Measurements from ENCODE around the gene KRTAP10-12. TPM values are rescaled to one million over a fixed set of nuclear protein-coding genes. Genes with fewer than 3 reads are reported as not detected.

The KRTAP10-12 gene
- total and polyA plus RNA-seq, 2 of the 13 experiments (the other 11 are each of a cell fraction or from before 2014, with no cell fraction given): not detected

DNA sequence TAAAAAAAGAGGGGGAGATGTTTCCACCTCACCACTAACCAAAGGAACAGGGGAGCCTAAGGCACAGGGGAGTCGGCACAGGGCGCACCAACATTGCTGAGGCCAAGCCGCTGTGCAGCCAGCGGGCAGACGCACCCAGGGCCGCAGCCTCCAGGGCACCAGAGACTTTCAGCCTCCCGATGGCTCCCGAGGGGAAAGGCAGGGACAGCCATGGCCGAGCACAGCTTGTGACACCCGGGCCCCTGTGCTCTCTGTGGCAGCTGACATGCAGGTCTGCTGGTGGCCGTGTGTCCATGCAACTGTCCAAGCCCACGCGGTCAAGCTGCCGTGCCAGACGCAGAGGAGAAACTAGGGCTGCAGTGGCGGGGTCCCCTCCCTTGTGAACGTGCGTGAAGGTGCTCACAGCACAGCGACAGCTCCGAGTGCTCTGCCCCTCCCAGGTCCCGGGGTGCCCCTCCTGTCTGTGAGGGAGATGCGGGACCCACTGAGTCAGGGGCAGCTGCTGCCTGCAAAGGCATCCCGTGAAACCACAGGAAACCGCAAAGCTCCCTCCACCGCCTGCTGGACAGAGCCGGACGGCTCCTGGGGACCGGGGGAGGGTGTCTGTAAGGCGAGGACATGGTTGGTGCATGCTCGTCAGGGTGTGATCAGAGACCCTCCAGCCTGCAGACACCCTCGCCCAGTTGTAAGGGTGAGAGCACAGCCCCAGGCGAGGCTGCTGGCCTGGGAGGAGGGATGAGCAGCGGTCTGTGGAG is 48.2 kb upstream of the KRTAP10-12 start (continued):
- TF ChIP-seq GRHL1 (CRISPR knock-in tag; conservative IDR thresholded peaks at IDR 0.05) (no peak), ZFP90 (CRISPR knock-in tag; IDR thresholded peaks at IDR 0.05; ENCODE audit: borderline replicate concordance) (no peak), ZNF3 (CRISPR knock-in tag; IDR thresholded peaks at IDR 0.05) (no peak)

DNA sequence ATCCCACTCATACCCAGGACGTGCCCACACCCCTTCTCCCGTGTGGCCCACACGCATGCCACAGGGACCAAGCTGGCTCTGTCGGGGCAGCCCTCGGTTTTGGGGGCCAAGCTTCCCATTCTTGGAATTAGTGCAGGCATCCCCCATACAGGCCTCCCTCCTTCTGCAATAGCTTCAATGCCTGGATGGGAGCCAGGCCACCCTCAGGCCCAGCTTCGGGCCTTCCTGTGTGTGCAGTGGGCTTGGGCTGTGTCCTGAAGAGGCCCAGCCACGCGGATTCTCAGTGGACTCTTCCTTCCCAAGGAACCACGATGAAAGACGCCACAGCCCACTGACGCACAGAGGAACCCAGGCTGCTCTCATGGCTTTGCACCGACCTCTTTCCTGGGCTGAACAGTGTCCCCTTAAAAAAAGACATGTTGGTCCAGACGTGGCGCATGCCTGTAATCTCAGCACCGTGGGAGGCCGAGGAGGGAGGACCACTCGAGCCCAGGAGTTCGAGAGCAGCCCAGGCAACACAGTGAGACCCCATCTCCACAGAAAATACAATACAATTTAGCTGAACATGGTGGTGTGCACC is 47.4 kb upstream of the KRTAP10-12 start:
- no peak for ATAC-seq

More for the DNA sequence above, 47.4 kb upstream of the KRTAP10-12 start:
- TF ChIP-seq ZNF746 (CRISPR knock-in tag; IDR thresholded peaks at IDR 0.05): no peak
- TF ChIP-seq ZNF33A (CRISPR knock-in tag; IDR thresholded peaks at IDR 0.05; ENCODE audit: borderline replicate concordance): no peak
- TF ChIP-seq PTBP1 (IDR thresholded peaks at IDR 0.05; ENCODE audit: low read depth, low read length, poor library complexity, severe bottlenecking): no peak
- TF ChIP-seq HOXA3 (CRISPR knock-in tag; IDR thresholded peaks at IDR 0.05): no peak
- TF ChIP-seq ZBTB3 (CRISPR knock-in tag; IDR thresholded peaks at IDR 0.05; ENCODE audit: borderline replicate concordance, low read depth): no peak
- TF ChIP-seq TCF12 (IDR thresholded peaks at IDR 0.05): no peak
- no peak for TF ChIP-seq TCF12 (CRISPR knock-in tag; IDR thresholded peaks at IDR 0.05)
- no peak for TF ChIP-seq FIP1L1 (IDR thresholded peaks at IDR 0.05; ENCODE audit: borderline replicate concordance, insufficient read depth, low read depth, low read length)
- TF ChIP-seq, protein P1, sequence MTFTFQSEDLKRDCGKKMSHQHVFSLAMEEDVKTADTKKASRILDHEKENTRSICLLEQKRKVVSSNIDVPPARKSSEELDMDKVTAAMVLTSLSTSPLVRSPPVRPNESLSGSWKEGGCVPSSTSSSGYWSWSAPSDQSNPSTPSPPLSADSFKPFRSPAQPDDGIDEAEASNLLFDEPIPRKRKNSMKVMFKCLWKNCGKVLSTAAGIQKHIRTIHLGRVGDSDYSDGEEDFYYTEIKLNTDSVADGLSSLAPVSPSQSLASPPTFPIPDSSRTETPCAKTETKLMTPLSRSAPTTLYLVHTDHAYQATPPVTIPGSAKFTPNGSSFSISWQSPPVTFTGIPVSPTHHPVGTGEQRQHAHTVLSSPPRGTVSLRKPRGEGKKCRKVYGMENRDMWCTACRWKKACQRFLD (CRISPR knock-in tag; IDR thresholded peaks at IDR 0.05; ENCODE audit: borderline replicate concordance): no peak
- no peak for TF ChIP-seq NR2F1 (CRISPR knock-in tag; IDR thresholded peaks at IDR 0.05)
- no peak for TF ChIP-seq POGZ (CRISPR knock-in tag; IDR thresholded peaks at IDR 0.05)
- TF ChIP-seq MAFF (IDR thresholded peaks at IDR 0.05; ENCODE audit: low read depth, low read length): no peak
- no peak for TF ChIP-seq RAD21 (CRISPR knock-in tag; IDR thresholded peaks at IDR 0.05)
- TF ChIP-seq GTF2F1 (IDR thresholded peaks at IDR 0.05; ENCODE audit: low read length): no peak
- no peak for TF ChIP-seq HCFC1 (IDR thresholded peaks at IDR 0.05; ENCODE audit: low read depth, low read length)
- TF ChIP-seq MLLT10 (CRISPR knock-in tag; IDR thresholded peaks at IDR 0.05): no peak
- Histone ChIP-seq H3K4me1 (ENCODE audit: insufficient read depth, low read length) (no peaks in the 10 kb centered on the region), H3K4me2 (ENCODE audit: low read depth, low read length) (no peak overlapping the region), H2AFZ (ENCODE audit: low read length) (no peak overlapping the region), H3K36me3 (replicated peaks in 1 of 2; ENCODE audit: control insufficient read depth in 1 of 2, insufficient read depth in 2 of 2, low read length in 2 of 2) (no peaks in the 10 kb centered on the region), H3K9ac (ENCODE audit: insufficient read depth, low read depth, low read length) (no peak overlapping the region), H3K27ac (ENCODE audit: extremely low read length, insufficient read depth, low read length) (no peak overlapping the region), H3K9me3 (ENCODE audit: low read length) (peaks cover 9% of the 10 kb centered on the region), H3K79me2 (ENCODE audit: insufficient read depth, low read length) (no peaks in the 10 kb centered on the region), H3K27me3 (ENCODE audit: control insufficient read depth in 1 of 2, insufficient read depth in 2 of 2, low read length in 2 of 2) (peaks cover 5 to 40% of the 10 kb centered on the region in 2 experiments; a peak in 4 of 5 replicates), H4K20me1 (ENCODE audit: insufficient read depth, low read length) (no peaks in the 10 kb centered on the region), H3K4me3 (replicated peaks in 1 of 3; ENCODE audit: insufficient read depth in 1 of 3, low read depth in 2 of 3, low read length in 3 of 3) (no peak overlapping the region)
- ChIA-PET POLR2A (no interaction called here), CTCF (ENCODE audit: low intra/inter-chr PET ratio, low total read pairs) (no interaction called here)
- WGBS (ENCODE audit: low lambda C conversion rate): 68% methylated on average over 14 of the region's 18 CpGs
- FAIRE-seq: no peak
- in situ Hi-C loops (cut with HindIII; ENCODE audit: extremely low pct_ligation_motif_present, low pct_unique_long_range_greater_than_20kb): no loop called here
- no peak for DNase-seq (ENCODE audit: low spot score)
- intact Hi-C loops (cut with micrococcal nuclease; ENCODE audit: unreplicated experiment): no loop called here
- no TSS peak for BruUV-seq (replicated peaks)
